ENCODE results near the gene RNF182.
"Not testable (repeated sequence)": the region's sequence is repeated elsewhere in the genome, so short reads cannot be mapped to it uniquely, and the experiment has no call there.

RNF182 gene

GRCh38 chr6:13971303-13971702 lies 46.6 kb downstream of the RNF182 start:
- DNase-seq (ENCODE audit: low spot score) = no peak

- DNase-seq (ENCODE audit: low spot score) = not testable (repeated sequence)
These were observed 47.9 kb downstream of the RNF182 start for GRCh38 chr6:13972602-13973001.

GRCh38 chr6:13973422-13973821 lies 48.7 kb downstream of the RNF182 start:
- DNase-seq (ENCODE audit: low spot score) = not testable (repeated sequence)

GRCh38 chr6:13978102-13978640 lies 53.4 kb downstream of the RNF182 start:
- no peak for DNase-seq (ENCODE audit: low spot score)

- no peak for DNase-seq (ENCODE audit: low spot score)
These were observed 54.0 kb downstream of the RNF182 start for GRCh38 chr6:13978787-13979186.

- no peak for DNase-seq (ENCODE audit: low spot score)
These were observed 54.8 kb downstream of the RNF182 start for GRCh38 chr6:13979284-13980171.

- DNase-seq (ENCODE audit: low spot score) = no peak
These were observed 55.8 kb downstream of the RNF182 start for GRCh38 chr6:13980534-13980933.

- no peak for DNase-seq (ENCODE audit: low spot score)
These were observed 61.0 kb downstream of the RNF182 start for GRCh38 chr6:13985663-13986325.

- no peak for DNase-seq (ENCODE audit: low spot score)
These were observed 62.1 kb downstream of the RNF182 start for GRCh38 chr6:13986700-13987399.

- no peak for DNase-seq (ENCODE audit: low spot score)
These were observed 62.7 kb downstream of the RNF182 start for GRCh38 chr6:13987400-13987865.

- no peak for DNase-seq (ENCODE audit: low spot score)
These were observed 63.4 kb downstream of the RNF182 start for GRCh38 chr6:13988049-13988738.

- DNase-seq (ENCODE audit: low spot score) = no peak
These were observed 64.2 kb downstream of the RNF182 start for GRCh38 chr6:13988908-13989307.

GRCh38 chr6:13989496-13990144 lies 64.9 kb downstream of the RNF182 start:
- no peak for DNase-seq (ENCODE audit: low spot score)

GRCh38 chr6:13990796-13991195 lies 66.0 kb downstream of the RNF182 start:
- DNase-seq (ENCODE audit: low spot score) = no peak

- DNase-seq (ENCODE audit: low spot score) = no peak
These were observed 66.6 kb downstream of the RNF182 start for GRCh38 chr6:13991393-13991792.

- DNase-seq (ENCODE audit: low spot score) = no peak
These were observed 67.8 kb downstream of the RNF182 start for GRCh38 chr6:13992417-13993055.

- DNase-seq (ENCODE audit: low spot score) = no peak
These were observed 68.7 kb downstream of the RNF182 start for GRCh38 chr6:13993416-13993815.

GRCh38 chr6:13998356-13998755 lies 73.6 kb downstream of the RNF182 start:
- no peak for DNase-seq (ENCODE audit: low spot score)

- DNase-seq (ENCODE audit: low spot score) = no peak
These were observed 76.1 kb downstream of the RNF182 start for GRCh38 chr6:14000901-14001300.

GRCh38 chr6:14001329-14002012 lies 76.7 kb downstream of the RNF182 start:
- DNase-seq (ENCODE audit: low spot score) = no peak

All from CD4-positive, alpha-beta T cell treated with Interleukin-15 for 4 hours (primary cell).